Measurements from ENCODE around the gene TIFAB. TPM values are rescaled to one million over a fixed set of nuclear protein-coding genes. Genes with fewer than 3 reads are reported as not detected.
A peak's percentile ranks its signal among the peaks of the same experiment; 100 is the strongest.

The TIFAB gene
- polyA plus RNA-seq, 1 of the 3 experiments (the other 2 are of a cell fraction), result not detected

- TF ChIP-seq CTCF (IDR thresholded peaks at IDR 0.05), result peak; percentile 79
- peak; percentile 58 for TF ChIP-seq SMC3 (IDR thresholded peaks at IDR 0.05; ENCODE audit: low read depth, low read length)
- no peak for TF ChIP-seq FOXJ3 (CRISPR knock-in tag; IDR thresholded peaks at IDR 0.05)
- TF ChIP-seq RAD21 (IDR thresholded peaks at IDR 0.05; ENCODE audit: low read length), result peak; percentile 73
- WGBS (ENCODE audit: low lambda C conversion rate), result 38% methylated on average over 7 of the region's 7 CpGs
- CTCF ChIA-PET, result interaction anchor here (0.6 to 4.0 kb wide), 35 partner anchors 11 to 1765 kb away, joined by 3 to 56 read pairs (median 4); partner anchors contain the start of gene MACROH2A1
Measured at GRCh38 chr5:135426102-135427082, 25.8 kb downstream of the TIFAB start.

GRCh38 chr5:135425641-135426040 is 26.5 kb downstream of the TIFAB start:
- H3K9ac ChIP-seq, result no peak overlapping the region
- no peak for DNase-seq
- WGBS (ENCODE audit: low lambda C conversion rate), result 40% methylated on average over 2 of the region's 2 CpGs
- no peaks in the 10 kb centered on the region for H3F3A ChIP-seq (replicated peaks; ENCODE audit: insufficient read depth)
- H3K79me2 ChIP-seq (ENCODE audit: insufficient read depth), result no peaks in the 10 kb centered on the region
- ChIA-PET POLR2A (no interaction called here), CTCF (interaction anchor here (0.6 to 4.0 kb wide), 35 partner anchors 10 to 1766 kb away, joined by 3 to 56 read pairs (median 4); partner anchors contain the start of gene MACROH2A1)
- no peaks in the 10 kb centered on the region for H3K27me3 ChIP-seq (ENCODE audit: insufficient read depth)
- H3K9me2 ChIP-seq, result no peaks in the 10 kb centered on the region
- no peaks in the 10 kb centered on the region for H3K9me3 ChIP-seq
- H3K4me2 ChIP-seq, result no peak overlapping the region
- H4K20me1 ChIP-seq (ENCODE audit: insufficient read depth), result no peaks in the 10 kb centered on the region
- TF ChIP-seq RXRA (IDR thresholded peaks at IDR 0.05; ENCODE audit: borderline replicate concordance, low read depth) (no peak), JUND (IDR thresholded peaks at IDR 0.05) (no peak), TCF12 (IDR thresholded peaks at IDR 0.05) (no peak), YY1 (IDR thresholded peaks at IDR 0.05; ENCODE audit: low read depth) (no peak)
- H3K36me3 ChIP-seq (replicated peaks in 1 of 2; ENCODE audit: control insufficient read depth in 1 of 2, insufficient read depth in 2 of 2, low read length in 1 of 2), result no peaks in the 10 kb centered on the region
- no peak overlapping the region for H2AFZ ChIP-seq (ENCODE audit: low read depth)
- no peak overlapping the region for H3K27ac ChIP-seq (ENCODE audit: low read depth in 2 of 2, low read length in 1 of 2)
- H3K4me1 ChIP-seq (ENCODE audit: control insufficient read depth in 1 of 2, insufficient read depth in 2 of 2, low read depth in 1 of 2, low read length in 1 of 2), result no peaks in the 10 kb centered on the region
- H3K4me3 ChIP-seq (ENCODE audit: low read depth in 2 of 2, low read length in 1 of 2), result no peak overlapping the region

More at GRCh38 chr5:135426102-135427082, 25.8 kb downstream of the TIFAB start:
- no peaks in the 10 kb centered on the region for H3K9me3 ChIP-seq
- no peaks in the 10 kb centered on the region for H3K27me3 ChIP-seq (ENCODE audit: insufficient read depth)
- no peaks in the 10 kb centered on the region for H3K79me2 ChIP-seq (ENCODE audit: insufficient read depth)
- no peak overlapping the region for H3K9ac ChIP-seq
- DNase-seq, result peak; percentile 69
- H3F3A ChIP-seq (replicated peaks; ENCODE audit: insufficient read depth), result no peaks in the 10 kb centered on the region
- H3K4me2 ChIP-seq, result no peak overlapping the region
- H4K20me1 ChIP-seq (ENCODE audit: insufficient read depth), result no peaks in the 10 kb centered on the region
- H3K9me2 ChIP-seq, result no peaks in the 10 kb centered on the region
- H3K36me3 ChIP-seq (replicated peaks in 1 of 2; ENCODE audit: control insufficient read depth in 1 of 2, insufficient read depth in 2 of 2, low read length in 1 of 2), result no peaks in the 10 kb centered on the region
- H3K27ac ChIP-seq (ENCODE audit: low read depth in 2 of 2, low read length in 1 of 2), result no peak overlapping the region
- no peaks in the 10 kb centered on the region for H3K4me1 ChIP-seq (ENCODE audit: control insufficient read depth in 1 of 2, insufficient read depth in 2 of 2, low read depth in 1 of 2, low read length in 1 of 2)
- H3K4me3 ChIP-seq (ENCODE audit: low read depth in 2 of 2, low read length in 1 of 2), result no peak overlapping the region; a peak in 1 of 4 replicates
- POLR2A ChIA-PET, result no interaction called here
- H2AFZ ChIP-seq (ENCODE audit: low read depth), result no peak overlapping the region

GRCh38 chr5:135423846-135424168 is 28.3 kb downstream of the TIFAB start:
- no peaks in the 10 kb centered on the region for H3K4me1 ChIP-seq (ENCODE audit: control insufficient read depth in 1 of 2, insufficient read depth in 2 of 2, low read depth in 1 of 2, low read length in 1 of 2)
- no peak overlapping the region for H2AFZ ChIP-seq (ENCODE audit: low read depth)
- no peaks in the 10 kb centered on the region for H3K9me2 ChIP-seq
- no peak overlapping the region for H3K27ac ChIP-seq (ENCODE audit: low read depth in 2 of 2, low read length in 1 of 2)
- CTCF ChIA-PET, result interaction anchor here (0.5 to 4.0 kb wide), 8 partner anchors 14 to 790 kb away, joined by 3 to 56 read pairs (median 3); no protein-coding TSS in a partner anchor
- no peak overlapping the region for H3K4me2 ChIP-seq
- H3K4me3 ChIP-seq (ENCODE audit: low read depth in 2 of 2, low read length in 1 of 2), result no peak overlapping the region
- no peaks in the 10 kb centered on the region for H3K36me3 ChIP-seq (replicated peaks in 1 of 2; ENCODE audit: control insufficient read depth in 1 of 2, insufficient read depth in 2 of 2, low read length in 1 of 2)
- 86% methylated on average over 1 of the region's 1 CpG for WGBS (ENCODE audit: low lambda C conversion rate)
- no peak overlapping the region for H3K9ac ChIP-seq
- no peak for DNase-seq
- H3F3A ChIP-seq (replicated peaks; ENCODE audit: insufficient read depth), result no peaks in the 10 kb centered on the region
- peaks cover 6% of the 10 kb centered on the region; the same call in 1 of the 2 replicates for H3K9me3 ChIP-seq
- no peaks in the 10 kb centered on the region for H4K20me1 ChIP-seq (ENCODE audit: insufficient read depth)
- POLR2A ChIA-PET, result interaction anchor here (0.6 kb wide), 1 partner anchor 20 kb away, joined by 5 read pairs; no protein-coding TSS in a partner anchor
- no peaks in the 10 kb centered on the region for H3K27me3 ChIP-seq (ENCODE audit: insufficient read depth)
- no peaks in the 10 kb centered on the region for H3K79me2 ChIP-seq (ENCODE audit: insufficient read depth)
- TF ChIP-seq FOSL2 (IDR thresholded peaks at IDR 0.05; ENCODE audit: borderline replicate concordance, low read depth), result no peak
- TF ChIP-seq EZH2phosphoT487 (IDR thresholded peaks at IDR 0.05; ENCODE audit: borderline replicate concordance, low read depth), result no peak
- TF ChIP-seq PBX3 (IDR thresholded peaks at IDR 0.05), result no peak
- TF ChIP-seq TEAD4 (IDR thresholded peaks at IDR 0.05; ENCODE audit: borderline replicate concordance, insufficient read depth), result no peak
- no peak for TF ChIP-seq JUND (IDR thresholded peaks at IDR 0.05)
- TF ChIP-seq IRF3 (IDR thresholded peaks at IDR 0.05; ENCODE audit: low read depth, low read length), result no peak
- TF ChIP-seq MXI1 (IDR thresholded peaks at IDR 0.05; ENCODE audit: low read depth, low read length), result no peak
- no peak for TF ChIP-seq CHD2 (IDR thresholded peaks at IDR 0.05; ENCODE audit: low read length, partially characterized antibody)
- TF ChIP-seq POLR2AphosphoS5 (IDR thresholded peaks at IDR 0.05; ENCODE audit: low read depth, low read length), result no peak
- TF ChIP-seq MEF2A (IDR thresholded peaks at IDR 0.05; ENCODE audit: borderline replicate concordance, low read depth), result no peak
- TF ChIP-seq TAF1 (IDR thresholded peaks at IDR 0.05; ENCODE audit: borderline replicate concordance, low read depth, low read length), result no peak
